Hepatocyte (in vitro differentiated cells): Measurements from ENCODE around the gene NCAPG2. TPM values are rescaled to one million over a fixed set of nuclear protein-coding genes. Genes with fewer than 3 reads are reported as not detected.

Source experiments
- DNase-seq: peaks from one replicate; pipeline ENCODE4 v3.0.0-alpha.2; 2016; ENCODE audit warnings: low spot score
- H2AFZ ChIP-seq: fragments of 200-600 bp; sonication (generic); 2 replicates; pipeline ENCODE4 v1.6.0; 2016; ENCODE audit warnings: antibody characterized with exemption, mild to moderate bottlenecking
- H3K27ac ChIP-seq: fragments of 200-600 bp; sonication (generic); 2 replicates; pipeline ENCODE4 v1.5.1; 2016; ENCODE audit warnings: mild to moderate bottlenecking
- H3K27me3 ChIP-seq: fragments of 200-600 bp; sonication (generic); 2 replicates; pipeline ENCODE4 v1.6.1; 2016
- H3K36me3 ChIP-seq: fragments of 200-600 bp; sonication (generic); replicated peaks from 2 replicates; pipeline ENCODE4 v1.5.1; 2016; ENCODE audit warnings: low read depth; ENCODE audit not compliant: insufficient read depth
- H3K4me1 ChIP-seq: fragments of 200-600 bp; sonication (generic); 2 replicates; pipeline ENCODE4 v1.5.1; 2016; ENCODE audit warnings: mild to moderate bottlenecking, moderate library complexity; ENCODE audit not compliant: insufficient read depth
- H3K4me2 ChIP-seq: fragments of 200-600 bp; sonication (generic); 2 replicates; pipeline ENCODE4 v1.6.0; 2016
- H3K4me3 ChIP-seq: fragments of 200-600 bp; sonication (generic); 2 replicates; pipeline ENCODE4 v1.5.1; 2016; ENCODE audit warnings: mild to moderate bottlenecking
- H3K79me2 ChIP-seq: fragments of 200-600 bp; sonication (generic); 2 replicates; pipeline ENCODE4 v1.6.0; 2017; ENCODE audit warnings: mild to moderate bottlenecking
- H3K9me2 ChIP-seq: fragments of 200-600 bp; sonication (generic); replicated peaks from 2 replicates; pipeline ENCODE4 v1.6.0; 2017; ENCODE audit warnings: mild to moderate bottlenecking; ENCODE audit not compliant: insufficient read depth
- H3K9me3 ChIP-seq: fragments of 200-600 bp; sonication (generic); 2 replicates; pipeline ENCODE4 v1.5.1; 2016; ENCODE audit warnings: low read depth, mild to moderate bottlenecking
- H4K20me1 ChIP-seq: fragments of 200-600 bp; sonication (generic); 2 replicates; pipeline ENCODE4 v1.6.0; 2016; ENCODE audit warnings: mild to moderate bottlenecking; ENCODE audit not compliant: insufficient read depth, poor library complexity, severe bottlenecking
- EZH2 ChIP-seq: fragments of 200-600 bp; sonication (generic); IDR thresholded peaks from 2 replicates; pipeline ENCODE4 v1.6.1; 2016; ENCODE audit warnings: antibody characterized with exemption, mild to moderate bottlenecking, borderline replicate concordance
- EZH2phosphoT487 ChIP-seq: fragments of 200-600 bp; sonication (generic); IDR thresholded peaks from one replicate; pipeline ENCODE4 v1.6.1; 2018; ENCODE audit warnings: antibody characterized with exemption, mild to moderate bottlenecking, low read depth, moderate library complexity; ENCODE audit not compliant: unreplicated experiment, severe bottlenecking
- WGBS: methylation state at CpG from one replicate; pipeline ENCODE4 v1.1.6; 2016; ENCODE audit warnings: low lambda C conversion rate; ENCODE audit errors: missing lambda C conversion rate; 5-methylcytosine and 5-hydroxymethylcytosine counted together
- polyA plus RNA-seq: library from polyadenylated mRNA; unstranded; fragments of >200 nt; fragmentation: Nextera tagmentation; extraction: Ambion mirVana; gene quantifications from 2 replicates; pipeline ENCODE4 v1.2.1, GENCODE V29; 2016
- total RNA-seq: library from RNA; depleted of rRNA; stranded (reverse); fragments of >200 nt; gene quantifications from 2 replicates; pipeline ENCODE4 v1.2.3, GENCODE V29; 2014
- TF ChIP-seq, protein P1 (sequence below): fragments of 200-600 bp; sonication (generic); IDR thresholded peaks from 2 replicates; pipeline ENCODE4 v1.5.1; 2016; ENCODE audit warnings: antibody characterized with exemption, mild to moderate bottlenecking; ENCODE audit not compliant: poor library complexity

Gene NCAPG2
- total and polyA plus RNA-seq, 2 experiments from 2014 or later: 6.2 to 9.5 TPM

DNA sequence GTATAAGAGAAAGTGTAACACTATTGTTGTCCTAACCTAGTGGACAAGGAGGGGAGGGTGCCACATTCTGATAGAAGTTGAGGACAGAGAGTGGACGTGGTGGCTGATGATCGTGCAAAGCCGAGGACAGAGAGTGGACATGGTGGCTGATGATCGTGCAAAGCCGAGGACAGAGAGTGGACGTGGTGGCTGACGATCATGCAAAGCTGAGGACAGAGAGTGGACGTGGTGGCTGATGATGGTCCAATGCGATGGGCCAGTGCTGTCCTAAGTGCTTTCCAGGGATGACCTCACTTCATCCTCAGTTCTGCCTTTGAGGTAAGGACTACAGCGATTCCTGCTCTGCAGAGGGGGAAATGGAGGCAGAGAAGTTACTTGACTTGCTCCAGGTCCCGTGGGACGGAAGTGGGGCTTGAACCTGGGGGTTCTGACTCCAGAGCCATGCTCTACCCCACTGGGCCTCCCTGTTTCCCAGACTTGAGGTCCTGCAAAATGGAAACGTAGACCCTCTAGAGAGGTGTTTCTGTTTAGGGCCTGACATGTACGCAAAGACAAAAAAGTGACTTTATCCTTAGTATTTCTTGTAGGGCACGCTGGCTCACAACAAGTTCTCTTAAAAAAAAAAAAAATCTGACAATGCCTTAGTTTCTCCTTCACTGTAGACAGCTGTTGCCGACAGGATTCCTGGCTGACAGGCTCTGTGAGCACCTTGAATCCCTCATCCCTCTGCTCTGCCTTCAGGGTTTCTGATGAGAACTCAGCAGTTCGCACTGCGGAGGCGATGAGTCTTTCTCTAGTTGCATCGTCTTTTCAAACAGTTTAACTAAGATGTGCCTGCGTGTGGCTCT is 20.3 kb upstream of the NCAPG2 start:
- Histone ChIP-seq H3K9me2 (no peaks in the 10 kb centered on the region), H3K4me3 (no peak overlapping the region), H3K27ac (no peak overlapping the region), H3K9me3 (no peaks in the 10 kb centered on the region), H3K79me2 (no peaks in the 10 kb centered on the region), H3K27me3 (no peaks in the 10 kb centered on the region), H3K4me2 (no peak overlapping the region), H3K36me3 (no peaks in the 10 kb centered on the region), H3K4me1 (no peaks in the 10 kb centered on the region), H4K20me1 (no peaks in the 10 kb centered on the region), H2AFZ (no peak overlapping the region)
- WGBS: 93% methylated on average over 21 of the region's 21 CpGs
- DNase-seq: no peak
- no peak for TF ChIP-seq EZH2
- TF ChIP-seq EZH2phosphoT487: no peak
- TF ChIP-seq, protein P1, sequence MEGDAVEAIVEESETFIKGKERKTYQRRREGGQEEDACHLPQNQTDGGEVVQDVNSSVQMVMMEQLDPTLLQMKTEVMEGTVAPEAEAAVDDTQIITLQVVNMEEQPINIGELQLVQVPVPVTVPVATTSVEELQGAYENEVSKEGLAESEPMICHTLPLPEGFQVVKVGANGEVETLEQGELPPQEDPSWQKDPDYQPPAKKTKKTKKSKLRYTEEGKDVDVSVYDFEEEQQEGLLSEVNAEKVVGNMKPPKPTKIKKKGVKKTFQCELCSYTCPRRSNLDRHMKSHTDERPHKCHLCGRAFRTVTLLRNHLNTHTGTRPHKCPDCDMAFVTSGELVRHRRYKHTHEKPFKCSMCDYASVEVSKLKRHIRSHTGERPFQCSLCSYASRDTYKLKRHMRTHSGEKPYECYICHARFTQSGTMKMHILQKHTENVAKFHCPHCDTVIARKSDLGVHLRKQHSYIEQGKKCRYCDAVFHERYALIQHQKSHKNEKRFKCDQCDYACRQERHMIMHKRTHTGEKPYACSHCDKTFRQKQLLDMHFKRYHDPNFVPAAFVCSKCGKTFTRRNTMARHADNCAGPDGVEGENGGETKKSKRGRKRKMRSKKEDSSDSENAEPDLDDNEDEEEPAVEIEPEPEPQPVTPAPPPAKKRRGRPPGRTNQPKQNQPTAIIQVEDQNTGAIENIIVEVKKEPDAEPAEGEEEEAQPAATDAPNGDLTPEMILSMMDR: no peak

DNA sequence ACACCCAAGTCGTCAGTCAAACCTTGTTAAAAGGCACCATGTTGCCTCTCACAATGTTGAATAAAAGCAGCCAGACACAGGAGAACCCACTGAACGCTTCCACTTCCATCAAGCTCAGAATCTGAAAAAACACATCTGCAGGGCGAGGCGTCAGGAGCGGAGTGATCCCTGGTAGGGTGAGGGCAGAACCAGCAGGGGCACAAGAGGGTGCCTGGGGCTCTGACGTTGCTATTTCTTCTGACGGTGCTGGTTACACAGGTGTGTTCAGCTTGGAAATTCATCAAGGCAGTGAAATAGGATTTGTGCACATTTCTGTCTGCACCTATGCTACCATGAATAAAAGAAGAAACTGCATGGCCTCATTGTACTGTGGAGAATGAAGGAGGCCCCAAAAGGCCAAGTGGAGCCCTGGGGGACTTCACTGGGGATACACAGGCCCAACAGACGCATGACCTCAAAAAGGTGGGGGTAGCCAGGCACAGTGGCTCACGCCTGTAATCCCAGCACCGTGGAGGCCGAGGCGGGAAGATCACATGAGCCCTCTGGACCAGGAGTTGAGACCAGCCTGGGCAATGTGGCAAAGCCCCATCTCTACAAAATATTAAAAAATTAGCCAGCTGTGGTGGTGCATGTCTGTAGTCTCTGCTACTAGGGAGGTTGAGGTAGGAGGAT is 19.2 kb upstream of the NCAPG2 start:
- no peaks in the 10 kb centered on the region for H4K20me1 ChIP-seq
- H3K4me3 ChIP-seq: no peak overlapping the region
- 89% methylated on average over 12 of the region's 12 CpGs for WGBS
- TF ChIP-seq, protein P1: no peak
- no peak for TF ChIP-seq EZH2phosphoT487
- no peak for TF ChIP-seq EZH2
- no peak overlapping the region for H3K27ac ChIP-seq
- H3K4me1 ChIP-seq: no peaks in the 10 kb centered on the region
- no peaks in the 10 kb centered on the region for H3K9me3 ChIP-seq
- no peak overlapping the region for H3K4me2 ChIP-seq
- no peaks in the 10 kb centered on the region for H3K9me2 ChIP-seq
- no peaks in the 10 kb centered on the region for H3K27me3 ChIP-seq
- DNase-seq: no peak
- no peaks in the 10 kb centered on the region for H3K36me3 ChIP-seq
- H2AFZ ChIP-seq: no peak overlapping the region
- H3K79me2 ChIP-seq: no peaks in the 10 kb centered on the region

DNA sequence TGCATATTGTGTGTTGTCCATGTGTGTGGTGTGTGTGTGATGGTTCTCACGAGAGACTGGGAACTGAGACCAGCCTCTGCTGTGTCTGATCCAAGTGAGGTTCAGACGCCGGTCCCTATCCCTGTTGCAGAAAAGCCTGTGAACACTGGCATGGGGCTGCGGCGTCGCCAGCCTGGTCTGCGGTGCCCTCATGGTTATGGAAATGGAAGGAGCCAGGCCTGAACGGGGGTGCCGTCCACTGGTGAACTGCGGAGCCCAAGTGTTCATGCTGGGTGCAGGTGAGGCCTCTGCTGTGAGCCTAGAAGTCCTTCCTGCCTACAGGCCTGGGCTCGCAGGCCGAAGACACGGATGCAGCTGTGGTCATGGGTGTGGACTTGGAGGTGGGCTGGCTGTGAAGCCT is 18.7 kb upstream of the NCAPG2 start:
- TF ChIP-seq EZH2phosphoT487 (no peak), EZH2 (no peak)
- TF ChIP-seq, protein P1: no peak
- H3K27ac ChIP-seq: no peak overlapping the region
- no peak overlapping the region for H3K4me2 ChIP-seq
- H3K79me2 ChIP-seq: no peaks in the 10 kb centered on the region
- no peaks in the 10 kb centered on the region for H4K20me1 ChIP-seq
- H2AFZ ChIP-seq: no peak overlapping the region
- H3K9me3 ChIP-seq: no peaks in the 10 kb centered on the region
- no peaks in the 10 kb centered on the region for H3K27me3 ChIP-seq
- no peak for DNase-seq
- H3K36me3 ChIP-seq: no peaks in the 10 kb centered on the region
- H3K4me3 ChIP-seq: no peak overlapping the region
- 88% methylated on average over 13 of the region's 13 CpGs for WGBS
- no peaks in the 10 kb centered on the region for H3K4me1 ChIP-seq
- no peaks in the 10 kb centered on the region for H3K9me2 ChIP-seq
